Ascending aorta (tissue), 2 donors: ENCODE data around the gene ELF4. TPM values are rescaled to one million over a fixed set of nuclear protein-coding genes. Genes with fewer than 3 reads are reported as not detected.
A peak's percentile ranks its signal among the peaks of the same experiment; 100 is the strongest.

Source experiments
- DNase-seq, 2 donors: peaks; one replicate each; pipeline ENCODE4 v3.0.0-alpha.2; 2019; ENCODE audit warnings: low spot score in 2 of 2
- H3K27ac ChIP-seq, 2 donors: fragments of 200-600 bp; sonication (generic); one replicate each; pipeline ENCODE4 v1.5.1; 2016 to 2017; ENCODE audit warnings: mild to moderate bottlenecking in 1 of 2
- H3K27me3 ChIP-seq: fragments of 200-600 bp; sonication (generic); one replicate; pipeline ENCODE4 v1.5.1; 2017
- H3K36me3 ChIP-seq, 2 donors: fragments of 200-600 bp; sonication (generic); one replicate each; pipeline ENCODE4 v1.5.1; 2016
- H3K4me1 ChIP-seq, 2 donors: fragments of 200-600 bp; sonication (generic); one replicate each; pipeline ENCODE4 v1.5.1; 2016 to 2017; ENCODE audit warnings: mild to moderate bottlenecking in 1 of 2
- H3K4me3 ChIP-seq, 2 donors: fragments of 200-600 bp; sonication (generic); one replicate each; pipeline ENCODE4 v1.5.1; 2016 to 2017; ENCODE audit warnings: mild to moderate bottlenecking in 1 of 2
- H3K9me3 ChIP-seq, 2 donors: fragments of 200-600 bp; sonication (generic); one replicate each; pipeline ENCODE4 v1.5.1; 2016
- intact Hi-C: fragments of 100-400 bp; cut with DNase I; formaldehyde crosslinking; loops from one replicate; pipeline ENCODE4 v1.15.1; 2023
- total RNA-seq: library from RNA; depleted of rRNA; stranded (reverse); fragments of >200 nt; gene quantifications from one replicate; pipeline ENCODE4 v1.1.0, GENCODE V29; 2016
- TF ChIP-seq, protein P1 (sequence below), 3 experiments: fragments of 200-600 bp in 2 of 3; fragments of 450-650 bp in 1 of 3; sonication (generic) in 2 of 3; IDR thresholded peaks; one replicate each; pipeline ENCODE4 v1.5.1; 2016 to 2019; ENCODE audit warnings: antibody characterized with exemption in 3 of 3, mild to moderate bottlenecking in 1 of 3, moderate library complexity in 1 of 3

Gene ELF4
- total RNA-seq, 1 donor from 2014 or later: 25.7 TPM

- no peak for DNase-seq
- H3K4me1 ChIP-seq: no peaks in the 10 kb centered on the region
- H3K36me3 ChIP-seq: peaks cover 3% of the 10 kb centered on the region in 2 donors
- no peaks in the 10 kb centered on the region for H3K9me3 ChIP-seq
- TF ChIP-seq, protein P1, sequence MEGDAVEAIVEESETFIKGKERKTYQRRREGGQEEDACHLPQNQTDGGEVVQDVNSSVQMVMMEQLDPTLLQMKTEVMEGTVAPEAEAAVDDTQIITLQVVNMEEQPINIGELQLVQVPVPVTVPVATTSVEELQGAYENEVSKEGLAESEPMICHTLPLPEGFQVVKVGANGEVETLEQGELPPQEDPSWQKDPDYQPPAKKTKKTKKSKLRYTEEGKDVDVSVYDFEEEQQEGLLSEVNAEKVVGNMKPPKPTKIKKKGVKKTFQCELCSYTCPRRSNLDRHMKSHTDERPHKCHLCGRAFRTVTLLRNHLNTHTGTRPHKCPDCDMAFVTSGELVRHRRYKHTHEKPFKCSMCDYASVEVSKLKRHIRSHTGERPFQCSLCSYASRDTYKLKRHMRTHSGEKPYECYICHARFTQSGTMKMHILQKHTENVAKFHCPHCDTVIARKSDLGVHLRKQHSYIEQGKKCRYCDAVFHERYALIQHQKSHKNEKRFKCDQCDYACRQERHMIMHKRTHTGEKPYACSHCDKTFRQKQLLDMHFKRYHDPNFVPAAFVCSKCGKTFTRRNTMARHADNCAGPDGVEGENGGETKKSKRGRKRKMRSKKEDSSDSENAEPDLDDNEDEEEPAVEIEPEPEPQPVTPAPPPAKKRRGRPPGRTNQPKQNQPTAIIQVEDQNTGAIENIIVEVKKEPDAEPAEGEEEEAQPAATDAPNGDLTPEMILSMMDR (IDR thresholded peaks at IDR 0.05): no peak
- H3K27ac ChIP-seq: no peak overlapping the region
- no peak overlapping the region for H3K4me3 ChIP-seq
- H3K27me3 ChIP-seq: no peaks in the 10 kb centered on the region
- intact Hi-C loops: no loop called here
These were observed 20.7 kb upstream of the ELF4 start for GRCh38 chrX:130130990-130131389.

DNA sequence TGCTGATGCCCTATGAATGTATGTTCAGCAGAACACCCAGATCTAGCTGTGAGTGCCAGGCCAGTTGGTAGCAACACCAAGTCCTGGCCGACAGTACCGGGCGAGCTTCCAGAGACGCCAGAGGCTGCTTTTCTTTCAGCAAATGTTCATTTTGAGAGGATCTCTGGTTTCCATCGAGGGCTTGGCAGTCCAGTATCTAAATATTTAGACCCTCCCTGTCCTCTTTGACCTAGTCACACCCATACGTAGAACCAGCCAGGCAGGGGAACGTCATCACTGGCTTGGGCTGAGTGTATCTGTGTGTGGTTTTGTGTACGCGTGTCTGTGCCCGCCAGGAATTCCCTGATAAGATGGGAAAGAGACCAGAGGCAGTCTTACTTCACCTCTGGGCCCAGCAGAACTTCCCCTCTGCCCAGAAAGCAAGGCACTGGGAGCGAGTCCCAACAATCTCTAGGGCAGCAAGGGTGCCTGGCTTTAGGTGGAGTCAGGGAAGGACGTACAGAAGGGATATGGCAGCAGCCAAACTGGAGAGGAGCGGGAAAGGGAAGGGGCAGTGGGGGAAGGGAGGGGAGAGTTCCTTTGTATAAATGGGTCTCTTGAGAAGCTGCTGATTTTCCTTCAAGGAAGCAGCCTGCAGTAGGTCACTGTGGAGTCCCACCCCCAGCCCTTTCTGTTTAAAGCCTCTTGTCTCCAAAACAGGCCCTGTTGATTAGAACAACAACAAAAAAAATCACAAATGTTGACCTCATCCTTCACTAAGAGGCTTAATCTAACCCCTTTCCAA lies 15.0 kb upstream of the ELF4 start:
- H3K27ac ChIP-seq: peak overlapping the region; percentile 67 to 72
- TF ChIP-seq, protein P1 (IDR thresholded peaks at IDR 0.05): no peak
- intact Hi-C loops: loop anchor here (2.0 kb wide), 1 partner anchor 16 kb away; no protein-coding TSS in a partner anchor
- peaks cover 0 to 3% of the 10 kb centered on the region in 2 donors for H3K4me1 ChIP-seq
- H3K4me3 ChIP-seq: no peak overlapping the region
- no peaks in the 10 kb centered on the region for H3K27me3 ChIP-seq
- peaks cover 0 to 3% of the 10 kb centered on the region in 2 donors for H3K36me3 ChIP-seq
- peak; percentile 45 to 83 for DNase-seq
- H3K9me3 ChIP-seq: no peaks in the 10 kb centered on the region

DNA sequence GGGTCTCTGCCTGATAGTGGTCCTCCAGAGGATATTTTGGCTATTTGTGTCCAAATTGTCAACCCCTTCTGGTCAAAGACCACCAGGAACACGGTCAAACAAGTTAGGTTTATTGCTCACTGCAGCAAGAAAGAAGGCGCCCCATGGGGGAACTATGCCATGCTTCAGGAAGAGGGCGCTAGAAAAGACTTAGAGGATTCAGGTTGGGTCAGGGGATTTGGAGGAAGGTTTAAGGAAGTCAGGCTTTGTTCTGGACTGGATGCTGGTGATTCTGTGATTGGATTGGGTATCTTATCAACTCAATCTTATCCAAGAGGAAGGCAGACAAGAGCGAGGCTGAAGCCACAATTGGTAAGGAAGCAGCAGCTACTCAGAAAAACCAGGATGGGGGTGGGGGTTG lies 14.3 kb upstream of the ELF4 start:
- intact Hi-C loops: loop anchor here (2.0 to 5.0 kb wide), 2 partner anchors 16 to 197 kb away; no protein-coding TSS in a partner anchor
- TF ChIP-seq, protein P1 (IDR thresholded peaks at IDR 0.05): no peak
- H3K36me3 ChIP-seq: no peaks in the 10 kb centered on the region

DNA sequence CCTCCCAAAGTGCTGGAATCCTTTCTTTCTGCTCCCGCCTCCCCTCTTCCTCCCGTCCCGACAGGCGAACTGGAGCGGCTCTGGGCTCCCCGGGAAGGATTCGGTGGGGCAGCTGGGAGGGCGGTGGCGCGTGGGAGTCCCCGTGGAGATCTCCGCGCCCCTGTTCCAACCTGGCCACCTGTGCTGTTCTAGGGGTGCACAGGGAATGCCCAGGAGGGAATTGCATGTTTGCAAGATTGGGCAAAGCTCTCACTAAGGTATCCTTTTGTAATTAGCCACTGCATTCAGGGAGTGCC lies 11.2 kb upstream of the ELF4 start:
- intact Hi-C loops: loop anchor here (5.0 kb wide), 1 partner anchor 194 kb away; no protein-coding TSS in a partner anchor
- Histone ChIP-seq H3K4me1 (peaks cover 0 to 3% of the 10 kb centered on the region in 2 donors), H3K27ac (peak overlapping the region; percentile 71 to 72), H3K27me3 (no peaks in the 10 kb centered on the region), H3K4me3 (peak overlapping the region; percentile 36 to 56), H3K9me3 (no peaks in the 10 kb centered on the region), H3K36me3 (no peaks in the 10 kb centered on the region)
- no peak for DNase-seq
- TF ChIP-seq, protein P1 (IDR thresholded peaks at IDR 0.05): no peak

More for the DNA sequence above, 14.3 kb upstream of the ELF4 start:
- H3K4me1 ChIP-seq: peaks cover 0 to 3% of the 10 kb centered on the region in 2 donors
- H3K27ac ChIP-seq: peak overlapping the region; percentile 67 to 72
- no peaks in the 10 kb centered on the region for H3K9me3 ChIP-seq
- H3K4me3 ChIP-seq: no peak overlapping the region
- no peaks in the 10 kb centered on the region for H3K27me3 ChIP-seq
- DNase-seq: no peak

GRCh38 chrX:130120746-130121504 lies 10.6 kb upstream of the ELF4 start:
- no peaks in the 10 kb centered on the region for H3K9me3 ChIP-seq
- intact Hi-C loops: loop anchor here (1.0 to 5.0 kb wide), 3 partner anchors 12 to 194 kb away; no protein-coding TSS in a partner anchor
- H3K27me3 ChIP-seq: no peaks in the 10 kb centered on the region
- H3K27ac ChIP-seq: peak overlapping the region; percentile 71 to 72
- peak overlapping the region; percentile 36 to 56 for H3K4me3 ChIP-seq
- peak in 1 of 2 donors; percentile 88 for DNase-seq
- TF ChIP-seq, protein P1 (IDR thresholded peaks at IDR 0.05): peak; percentile 53 to 78 (median 65)
- H3K4me1 ChIP-seq: peaks cover 0 to 3% of the 10 kb centered on the region in 2 donors
- no peaks in the 10 kb centered on the region for H3K36me3 ChIP-seq
